SK-N-SH (cell line): ENCODE results near the gene CATSPER3. TPM values are rescaled to one million over a fixed set of nuclear protein-coding genes. Genes with fewer than 3 reads are reported as not detected.

Source experiments
- CTCF ChIA-PET: fragments of 300-600, 350-600 bp; formaldehyde crosslinking; extraction: SDS; loops from one replicate; lab custom pipeline; 2021; lab: Yijun Ruan, JAX
- POLR2A ChIA-PET: fragments of 350-600 bp; sonication (Branson Sonifier 250); formaldehyde crosslinking; extraction: SDS; loops from one replicate; lab custom pipeline; 2020; ENCODE audit warnings: antibody characterized with exemption, inconsistent platforms; lab: Yijun Ruan, JAX
- DNase-seq: peaks from one replicate; pipeline ENCODE4 v3.0.0; 2012
- H2AFZ ChIP-seq: fragments of 200-600 bp; sonication (generic); 2 replicates; pipeline ENCODE4 v1.8.1; 2016; ENCODE audit warnings: antibody characterized with exemption, mild to moderate bottlenecking, low read depth
- H3F3A ChIP-seq: fragments of 200-600 bp; sonication (generic); replicated peaks from 2 replicates; pipeline ENCODE3; 2016; ENCODE audit warnings: antibody characterized with exemption, mild to moderate bottlenecking; ENCODE audit not compliant: insufficient read depth
- H3K27ac ChIP-seq, 2 experiments: fragments of 200-500 bp in 1 of 2; fragments of 200-600 bp in 1 of 2; sonication (Bioruptor generic) in 1 of 2; sonication (generic), shearing (Covaris generic) in 1 of 2; 2 replicates each; pipeline versions ENCODE4 v1.5.1 to v1.6.1; 2014 to 2016; ENCODE audit warnings: low read depth in 2 of 2, inconsistent platforms in 1 of 2, low read length in 1 of 2, mild to moderate bottlenecking in 1 of 2, mixed read lengths in 1 of 2
- H3K27me3 ChIP-seq: fragments of 200-600 bp; sonication (generic), shearing (Covaris generic); 2 replicates; pipeline ENCODE4 v1.6.1; 2016; ENCODE audit warnings: mixed run types; ENCODE audit not compliant: insufficient read depth
- H3K36me3 ChIP-seq, 2 experiments: fragments of 200-500 bp in 1 of 2; fragments of 200-600 bp in 1 of 2; sonication (Bioruptor generic) in 1 of 2; sonication (generic) in 1 of 2; replicated peaks in 1 of 2; 2 replicates each; pipeline versions ENCODE3 to v1.5.1; 2014 to 2016; ENCODE audit warnings: low read length in 1 of 2, mild to moderate bottlenecking in 1 of 2; ENCODE audit not compliant: insufficient read depth in 2 of 2, control insufficient read depth in 1 of 2
- H3K4me1 ChIP-seq, 2 experiments: fragments of 200-500 bp in 1 of 2; fragments of 200-600 bp in 1 of 2; sonication (Bioruptor generic) in 1 of 2; sonication (generic), shearing (Covaris generic) in 1 of 2; 2 replicates each; pipeline versions ENCODE4 v1.5.1 to v1.6.1; 2014 to 2016; ENCODE audit warnings: low read depth in 1 of 2, low read length in 1 of 2, mixed run types in 1 of 2; ENCODE audit not compliant: insufficient read depth in 2 of 2, control insufficient read depth in 1 of 2
- H3K4me2 ChIP-seq: fragments of 200-600 bp; sonication (generic), shearing (Covaris generic); 2 replicates; pipeline ENCODE4 v1.6.1; 2017; ENCODE audit warnings: mixed run types
- H3K4me3 ChIP-seq, 2 experiments: fragments of 200-500 bp in 1 of 2; fragments of 200-600 bp in 1 of 2; sonication (Bioruptor generic) in 1 of 2; sonication (generic), shearing (Covaris generic) in 1 of 2; 2 replicates each; pipeline versions ENCODE4 v1.5.1 to v1.8.1; 2014 to 2016; ENCODE audit warnings: low read depth in 2 of 2, inconsistent platforms in 1 of 2, low read length in 1 of 2, mild to moderate bottlenecking in 1 of 2, mixed read lengths in 1 of 2, moderate library complexity in 1 of 2
- H3K79me2 ChIP-seq: fragments of 200-600 bp; sonication (generic); 2 replicates; pipeline ENCODE4 v1.8.1; 2017; ENCODE audit warnings: mild to moderate bottlenecking; ENCODE audit not compliant: insufficient read depth
- H3K9ac ChIP-seq: fragments of 200-600 bp; sonication (generic); 2 replicates; pipeline ENCODE4 v1.6.1; 2017; ENCODE audit warnings: mixed run types
- H3K9me2 ChIP-seq: fragments of 200-600 bp; sonication (generic); 2 replicates; pipeline ENCODE4 v1.6.1; 2017; ENCODE audit warnings: mixed run types
- H3K9me3 ChIP-seq: fragments of 200-600 bp; sonication (generic); 2 replicates; pipeline ENCODE4 v1.6.1; 2017; ENCODE audit warnings: mixed run types, mild to moderate bottlenecking, moderate library complexity
- H4K20me1 ChIP-seq: fragments of 200-600 bp; sonication (generic); 2 replicates; pipeline ENCODE4 v1.6.1; 2017; ENCODE audit warnings: mild to moderate bottlenecking, mixed run types; ENCODE audit not compliant: insufficient read depth
- EZH2phosphoT487 ChIP-seq: fragments of 200-600 bp; sonication (generic); IDR thresholded peaks from 2 replicates; pipeline ENCODE4 v1.6.1; 2017; ENCODE audit warnings: low read depth, mixed run types, mild to moderate bottlenecking, antibody characterized with exemption, moderate library complexity, borderline replicate concordance
- FOSL2 ChIP-seq: IDR thresholded peaks from 2 replicates; pipeline ENCODE4 v1.4.0; 2012; ENCODE audit warnings: low read depth, mild to moderate bottlenecking, moderate library complexity, borderline replicate concordance
- GATA2 ChIP-seq: sonication (generic); formaldehyde crosslinking; IDR thresholded peaks from 2 replicates; pipeline ENCODE4 v1.5.0; 2020; ENCODE audit warnings: mild to moderate bottlenecking, missing genetic modification reagents
- IRF3 ChIP-seq: fragments of 150-350 bp; IDR thresholded peaks from 2 replicates; pipeline ENCODE4 v1.6.1; 2016; ENCODE audit warnings: mild to moderate bottlenecking, low read depth, low read length
- JUND ChIP-seq: IDR thresholded peaks from 2 replicates; pipeline ENCODE4 v1.4.0; 2012
- MEF2A ChIP-seq: IDR thresholded peaks from 2 replicates; pipeline ENCODE4 v1.4.0; 2012; ENCODE audit warnings: low read depth, borderline replicate concordance
- NFIC ChIP-seq: IDR thresholded peaks from 2 replicates; pipeline ENCODE4 v1.4.0; 2012; ENCODE audit warnings: borderline replicate concordance
- PBX3 ChIP-seq: IDR thresholded peaks from 2 replicates; pipeline ENCODE4; 2012
- POLR2AphosphoS5 ChIP-seq: IDR thresholded peaks from 2 replicates; pipeline ENCODE4 v1.6.1; 2012; ENCODE audit warnings: low read depth, low read length
- RCOR1 ChIP-seq: fragments of 150-350 bp; IDR thresholded peaks from 2 replicates; pipeline ENCODE4 v1.6.1; 2017; ENCODE audit warnings: antibody characterized with exemption, low read length
- RFX5 ChIP-seq: IDR thresholded peaks from 2 replicates; pipeline ENCODE4 v1.6.1; 2012; ENCODE audit warnings: mild to moderate bottlenecking, improper control_type of control experiment, low read length
- RXRA ChIP-seq: IDR thresholded peaks from 2 replicates; pipeline ENCODE4 v1.4.0; 2012; ENCODE audit warnings: low read depth, mild to moderate bottlenecking, borderline replicate concordance
- SIN3A ChIP-seq: IDR thresholded peaks from 2 replicates; pipeline ENCODE4 v1.6.1; 2012; ENCODE audit warnings: low read depth, mild to moderate bottlenecking, low read length, moderate library complexity, borderline replicate concordance
- TAF1 ChIP-seq: IDR thresholded peaks from 2 replicates; pipeline ENCODE4 v1.6.1; 2012; ENCODE audit warnings: low read depth, mild to moderate bottlenecking, low read length, moderate library complexity, borderline replicate concordance
- TCF12 ChIP-seq: IDR thresholded peaks from 2 replicates; pipeline ENCODE4 v1.4.0; 2012
- TEAD4 ChIP-seq: IDR thresholded peaks from 2 replicates; pipeline ENCODE4 v1.4.0; 2012; ENCODE audit warnings: mild to moderate bottlenecking, borderline replicate concordance; ENCODE audit not compliant: insufficient read depth
- USF2 ChIP-seq: fragments of 150-350 bp; IDR thresholded peaks from 2 replicates; pipeline ENCODE4 v1.6.1; 2017; ENCODE audit warnings: antibody characterized with exemption, low read length, low read depth, borderline replicate concordance
- YY1 ChIP-seq: IDR thresholded peaks from 2 replicates; pipeline ENCODE4 v1.4.0; 2012; ENCODE audit warnings: low read depth, mild to moderate bottlenecking
- WGBS: methylation state at CpG from one replicate; pipeline ENCODE4 v1.1.6; 2017; ENCODE audit warnings: low lambda C conversion rate; 5-methylcytosine and 5-hydroxymethylcytosine counted together
- polyA plus RNA-seq, 3 experiments: library from polyadenylated mRNA; depleted of rRNA; stranded (reverse); fragments of >200 nt; gene quantifications; 2 replicates each; pipeline ENCODE4 v1.2.3, GENCODE V29; 2012
- TF ChIP-seq, protein P1 (sequence below): IDR thresholded peaks from 2 replicates; pipeline ENCODE4 v1.6.1; 2012; ENCODE audit warnings: mild to moderate bottlenecking, low read depth, low read length, moderate library complexity

CATSPER3 gene
- polyA plus RNA-seq, 1 of the 3 experiments (the other 2 are of a cell fraction) = 0.26 TPM

DNA sequence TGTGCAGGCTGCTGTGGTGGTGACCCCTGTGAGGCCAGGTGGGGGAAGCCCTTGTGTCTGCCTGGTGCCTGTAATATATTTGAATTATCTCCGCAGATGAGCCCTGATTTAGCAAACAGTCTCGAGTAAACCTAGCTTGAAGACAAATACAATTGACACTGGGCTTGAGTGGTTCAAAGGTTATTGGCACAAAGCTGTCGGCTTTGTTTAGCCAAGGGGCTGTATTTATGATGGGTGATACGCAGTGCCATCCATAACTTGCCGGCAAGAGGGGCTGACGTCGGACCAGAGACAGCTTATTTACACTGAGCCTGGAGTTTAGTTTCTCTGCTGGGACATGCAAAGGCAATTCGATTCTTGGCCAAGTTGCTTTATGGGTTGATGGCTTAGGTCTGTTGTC lies 86.3 kb downstream of the CATSPER3 start:
- Histone ChIP-seq H3F3A (no peaks in the 10 kb centered on the region), H3K27ac (no peak overlapping the region), H3K4me3 (no peak overlapping the region), H3K79me2 (no peaks in the 10 kb centered on the region), H3K4me2 (no peak overlapping the region), H4K20me1 (no peaks in the 10 kb centered on the region), H3K36me3 (no peaks in the 10 kb centered on the region), H3K9me2 (no peaks in the 10 kb centered on the region), H3K9me3 (no peaks in the 10 kb centered on the region), H2AFZ (no peak overlapping the region), H3K9ac (no peak overlapping the region), H3K27me3 (peaks cover 60% of the 10 kb centered on the region), H3K4me1 (no peaks in the 10 kb centered on the region; a peak in 1 of 4 replicates)
- POLR2A ChIA-PET = no interaction called here
- TF ChIP-seq TEAD4 = no peak
- no peak for TF ChIP-seq RXRA
- TF ChIP-seq GATA2 (CRISPR knock-in tag) = no peak
- no peak for TF ChIP-seq SIN3A
- TF ChIP-seq JUND = no peak
- TF ChIP-seq FOSL2 = no peak
- no peak for TF ChIP-seq NFIC
- no peak for TF ChIP-seq IRF3
- no peak for TF ChIP-seq MEF2A
- TF ChIP-seq RCOR1 = no peak
- TF ChIP-seq TCF12 = no peak
- TF ChIP-seq EZH2phosphoT487 = no peak
- no peak for TF ChIP-seq TAF1
- TF ChIP-seq POLR2AphosphoS5 = no peak
- no peak for TF ChIP-seq YY1
- TF ChIP-seq PBX3 = no peak
- TF ChIP-seq RFX5 = no peak
- TF ChIP-seq, protein P1, sequence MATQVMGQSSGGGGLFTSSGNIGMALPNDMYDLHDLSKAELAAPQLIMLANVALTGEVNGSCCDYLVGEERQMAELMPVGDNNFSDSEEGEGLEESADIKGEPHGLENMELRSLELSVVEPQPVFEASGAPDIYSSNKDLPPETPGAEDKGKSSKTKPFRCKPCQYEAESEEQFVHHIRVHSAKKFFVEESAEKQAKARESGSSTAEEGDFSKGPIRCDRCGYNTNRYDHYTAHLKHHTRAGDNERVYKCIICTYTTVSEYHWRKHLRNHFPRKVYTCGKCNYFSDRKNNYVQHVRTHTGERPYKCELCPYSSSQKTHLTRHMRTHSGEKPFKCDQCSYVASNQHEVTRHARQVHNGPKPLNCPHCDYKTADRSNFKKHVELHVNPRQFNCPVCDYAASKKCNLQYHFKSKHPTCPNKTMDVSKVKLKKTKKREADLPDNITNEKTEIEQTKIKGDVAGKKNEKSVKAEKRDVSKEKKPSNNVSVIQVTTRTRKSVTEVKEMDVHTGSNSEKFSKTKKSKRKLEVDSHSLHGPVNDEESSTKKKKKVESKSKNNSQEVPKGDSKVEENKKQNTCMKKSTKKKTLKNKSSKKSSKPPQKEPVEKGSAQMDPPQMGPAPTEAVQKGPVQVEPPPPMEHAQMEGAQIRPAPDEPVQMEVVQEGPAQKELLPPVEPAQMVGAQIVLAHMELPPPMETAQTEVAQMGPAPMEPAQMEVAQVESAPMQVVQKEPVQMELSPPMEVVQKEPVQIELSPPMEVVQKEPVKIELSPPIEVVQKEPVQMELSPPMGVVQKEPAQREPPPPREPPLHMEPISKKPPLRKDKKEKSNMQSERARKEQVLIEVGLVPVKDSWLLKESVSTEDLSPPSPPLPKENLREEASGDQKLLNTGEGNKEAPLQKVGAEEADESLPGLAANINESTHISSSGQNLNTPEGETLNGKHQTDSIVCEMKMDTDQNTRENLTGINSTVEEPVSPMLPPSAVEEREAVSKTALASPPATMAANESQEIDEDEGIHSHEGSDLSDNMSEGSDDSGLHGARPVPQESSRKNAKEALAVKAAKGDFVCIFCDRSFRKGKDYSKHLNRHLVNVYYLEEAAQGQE = no peak
- no peak for TF ChIP-seq USF2
- CTCF ChIA-PET = interaction anchor here (1.4 kb wide), 1 partner anchor 150 kb away, joined by 4 read pairs; the partner anchor contains the start of gene PCBD2
- WGBS = 50% methylated on average over 8 of the region's 8 CpGs
- DNase-seq = no peak
